ENCODE measurements around the gene APBA3.
"Not testable (repeated sequence)": the region's sequence is repeated elsewhere in the genome, so short reads cannot be mapped to it uniquely, and the experiment has no call there.

Gene APBA3

DNA sequence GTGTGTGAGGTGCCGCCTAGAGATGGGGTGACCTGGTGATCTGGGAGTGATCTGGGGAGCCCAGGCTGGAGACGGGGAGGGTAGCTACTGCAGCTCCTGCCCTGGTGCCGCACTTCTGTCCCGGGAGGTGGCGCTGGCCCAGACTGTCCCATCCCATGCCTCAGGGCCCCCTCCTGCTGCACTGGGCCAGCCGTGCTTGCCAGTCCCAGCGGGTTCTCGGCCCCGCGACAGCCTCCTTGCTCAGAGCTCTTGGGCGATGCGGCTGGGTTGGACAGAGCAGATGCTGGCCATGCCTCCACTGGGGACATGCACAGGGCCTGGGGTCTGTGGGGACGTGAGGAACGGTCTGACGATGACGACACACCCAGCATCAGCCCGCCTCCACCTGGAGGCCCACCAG lies 8.0 kb upstream of the APBA3 start:
- DNase-seq (ENCODE audit: low read depth): no peak
- no peak for TF ChIP-seq CTCF (conservative IDR thresholded peaks at IDR 0.05; ENCODE audit: low read depth, low read length)
- no peak overlapping the region for H3K4me3 ChIP-seq (ENCODE audit: low read depth, low read length)

GRCh38 chr19:3768748-3769099 lies 7.2 kb upstream of the APBA3 start:
- DNase-seq (ENCODE audit: low read depth): no peak
- no peak overlapping the region for H3K4me3 ChIP-seq (ENCODE audit: low read depth, low read length)
- no peak for TF ChIP-seq CTCF (conservative IDR thresholded peaks at IDR 0.05; ENCODE audit: low read depth, low read length)

DNA sequence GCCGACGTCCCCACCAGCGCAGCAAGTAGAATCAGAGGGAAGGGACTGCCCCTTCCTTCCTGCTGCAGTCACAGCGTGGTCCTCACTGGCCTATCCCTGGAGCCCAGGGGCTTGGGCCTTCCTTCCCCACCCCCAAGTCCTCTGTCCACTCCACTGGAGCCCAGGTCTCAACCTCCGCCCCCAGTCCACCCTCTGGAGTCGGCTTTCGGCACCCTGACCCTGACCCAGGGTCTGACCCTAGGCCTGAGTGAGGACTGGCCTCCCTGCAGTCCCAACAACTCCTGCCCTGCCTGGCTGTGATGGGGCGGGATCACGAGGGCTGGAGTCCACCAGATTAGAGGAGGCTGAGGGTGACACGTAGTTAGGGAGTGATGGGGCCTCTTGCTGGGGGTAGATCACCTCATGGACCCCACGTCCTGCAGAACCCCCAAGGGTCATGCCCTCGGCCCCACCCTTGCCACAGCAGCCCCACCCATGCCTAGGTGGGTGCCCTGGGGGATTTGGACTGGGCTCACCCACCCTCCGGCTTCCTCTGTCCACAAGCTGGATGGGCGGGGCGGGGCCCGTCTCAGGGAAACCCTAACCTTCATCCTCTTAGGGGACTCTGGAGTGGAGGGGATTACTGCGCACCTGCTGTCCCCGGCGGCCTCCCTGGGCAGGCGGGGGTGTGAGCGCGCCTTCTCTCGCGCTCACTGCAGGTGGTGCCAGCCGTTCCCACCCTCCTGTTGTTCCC lies 6.7 kb upstream of the APBA3 start:
- no peak for TF ChIP-seq CTCF (conservative IDR thresholded peaks at IDR 0.05; ENCODE audit: low read depth, low read length)
- no peak for DNase-seq (ENCODE audit: low read depth)
- no peak overlapping the region for H3K4me3 ChIP-seq (ENCODE audit: low read depth, low read length)

GRCh38 chr19:3767050-3767449 lies 5.6 kb upstream of the APBA3 start:
- no peak for DNase-seq (ENCODE audit: low read depth)
- no peak for TF ChIP-seq CTCF (conservative IDR thresholded peaks at IDR 0.05; ENCODE audit: low read depth, low read length)
- H3K4me3 ChIP-seq (ENCODE audit: low read depth, low read length): no peak overlapping the region

DNA sequence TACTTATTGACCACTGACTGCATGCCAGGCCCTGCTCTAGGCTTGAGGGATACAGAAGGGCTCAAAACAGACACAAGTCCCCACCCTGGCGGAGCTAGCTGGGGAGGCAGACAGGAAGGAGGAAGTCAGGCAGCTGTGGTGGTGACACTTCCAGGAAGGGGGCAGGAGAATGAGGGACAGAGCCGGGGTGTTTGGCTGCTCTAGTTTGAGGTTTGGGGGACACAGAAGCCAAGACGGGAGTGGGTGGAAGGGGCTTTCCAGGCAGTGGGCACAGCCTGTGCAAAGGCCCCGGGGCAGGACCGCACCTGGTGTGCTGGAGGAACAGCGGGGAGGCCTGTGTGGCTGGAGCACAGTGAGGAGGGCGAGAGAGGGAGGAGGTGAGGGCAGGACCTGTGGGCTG lies 5.0 kb upstream of the APBA3 start:
- H3K4me3 ChIP-seq (ENCODE audit: low read depth, low read length): no peak overlapping the region
- DNase-seq (ENCODE audit: low read depth): no peak
- no peak for TF ChIP-seq CTCF (conservative IDR thresholded peaks at IDR 0.05; ENCODE audit: low read depth, low read length)

DNA sequence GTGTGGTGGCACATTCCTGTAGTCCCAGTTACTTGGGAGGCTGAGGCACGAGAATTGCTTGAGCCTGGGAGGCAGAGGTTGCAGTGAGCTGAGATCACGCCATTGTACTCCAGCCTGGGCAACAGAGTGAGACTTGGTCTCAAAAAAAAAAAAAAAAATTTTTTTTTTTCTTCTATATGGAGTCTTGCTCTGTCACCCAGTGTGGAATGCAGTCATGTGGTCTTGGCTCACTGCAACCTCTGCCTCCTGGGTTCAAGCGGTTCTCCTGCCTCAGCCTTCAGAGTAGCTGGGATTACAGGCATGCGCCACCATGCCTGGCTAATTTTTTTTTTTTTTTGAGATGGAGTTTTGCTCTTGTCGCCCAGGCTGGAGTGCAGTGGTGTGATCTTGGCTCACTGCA lies 4.3 kb upstream of the APBA3 start:
- DNase-seq (ENCODE audit: low read depth): peak; percentile 39
- H3K4me3 ChIP-seq (ENCODE audit: low read depth, low read length): not testable (repeated sequence)

DNA sequence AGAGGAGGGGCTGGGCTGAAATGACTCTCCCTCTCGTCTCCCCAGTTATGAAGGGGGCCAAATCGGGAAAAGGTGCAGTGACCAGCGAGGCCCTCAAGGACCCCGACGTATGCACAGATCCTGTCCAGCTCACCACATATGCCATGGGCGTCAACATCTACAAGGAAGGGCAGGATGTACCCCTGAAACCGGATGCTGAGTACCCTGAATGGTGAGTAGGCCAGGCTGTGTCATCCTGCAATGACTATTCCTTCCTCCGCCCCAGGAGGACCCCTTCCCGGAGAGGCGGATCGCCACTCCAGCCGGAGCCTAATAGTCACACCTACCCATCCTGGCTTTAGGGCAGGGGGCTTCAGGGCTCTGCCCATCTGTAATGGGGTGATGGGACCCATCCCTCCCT lies 3.6 kb upstream of the APBA3 start:
- TF ChIP-seq CTCF (conservative IDR thresholded peaks at IDR 0.05; ENCODE audit: low read depth, low read length): no peak
- no peak overlapping the region for H3K4me3 ChIP-seq (ENCODE audit: low read depth, low read length)
- no peak for DNase-seq (ENCODE audit: low read depth)

All from choroid plexus epithelial cell (primary cell).